ENCODE results near the gene ESPL1.
A peak's percentile ranks its signal among the peaks of the same experiment; 100 is the strongest.

Gene ESPL1

DNA sequence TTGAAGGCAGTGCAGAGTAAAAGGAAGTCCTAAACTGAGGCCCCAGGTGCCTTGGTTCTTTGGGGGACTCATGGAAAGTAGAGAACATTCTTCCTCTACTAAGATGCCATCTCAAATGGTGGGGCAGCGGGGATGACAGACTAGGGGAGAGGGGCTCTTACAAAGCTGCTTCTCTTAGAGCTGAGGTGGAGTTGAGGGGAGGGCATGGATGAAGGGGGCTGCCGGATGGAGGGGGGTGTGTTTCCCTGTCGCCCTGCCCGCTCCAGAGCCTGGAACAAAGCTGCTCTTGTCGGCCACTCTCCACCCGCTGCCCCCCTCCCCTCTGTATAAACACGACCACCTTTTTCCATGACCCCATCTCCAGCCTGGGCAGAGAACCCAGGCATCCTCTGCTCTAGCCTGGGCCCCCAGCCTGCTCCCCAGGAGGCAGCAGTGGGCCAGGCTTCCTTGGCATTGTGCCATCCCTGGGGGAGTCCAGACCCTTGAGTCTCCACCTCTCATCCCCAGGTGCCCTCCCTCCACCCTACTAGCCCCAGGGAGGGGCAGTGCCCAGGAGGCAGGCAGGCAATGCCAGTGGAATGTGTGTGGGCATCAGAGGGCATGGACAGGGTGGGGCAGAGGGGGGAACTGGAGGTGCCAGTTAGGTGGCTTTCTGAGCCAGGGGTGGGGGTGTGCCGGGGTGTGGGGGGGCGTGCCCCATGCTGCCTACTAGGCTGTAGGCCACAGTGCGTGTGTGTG lies 37.8 kb upstream of the ESPL1 start:
- peak overlapping the region; percentile 6; the same call in 1 of the 2 replicates for H3K4me3 ChIP-seq (ENCODE audit: low read depth, low read length)
- CTCF ChIA-PET, result interaction anchor here (0.7 to 1.5 kb wide), 5 partner anchors 10 to 70 kb away, joined by 3 to 7 read pairs (median 4); no protein-coding TSS in a partner anchor
- POLR2A ChIA-PET, result no interaction called here
- TF ChIP-seq, protein P1, sequence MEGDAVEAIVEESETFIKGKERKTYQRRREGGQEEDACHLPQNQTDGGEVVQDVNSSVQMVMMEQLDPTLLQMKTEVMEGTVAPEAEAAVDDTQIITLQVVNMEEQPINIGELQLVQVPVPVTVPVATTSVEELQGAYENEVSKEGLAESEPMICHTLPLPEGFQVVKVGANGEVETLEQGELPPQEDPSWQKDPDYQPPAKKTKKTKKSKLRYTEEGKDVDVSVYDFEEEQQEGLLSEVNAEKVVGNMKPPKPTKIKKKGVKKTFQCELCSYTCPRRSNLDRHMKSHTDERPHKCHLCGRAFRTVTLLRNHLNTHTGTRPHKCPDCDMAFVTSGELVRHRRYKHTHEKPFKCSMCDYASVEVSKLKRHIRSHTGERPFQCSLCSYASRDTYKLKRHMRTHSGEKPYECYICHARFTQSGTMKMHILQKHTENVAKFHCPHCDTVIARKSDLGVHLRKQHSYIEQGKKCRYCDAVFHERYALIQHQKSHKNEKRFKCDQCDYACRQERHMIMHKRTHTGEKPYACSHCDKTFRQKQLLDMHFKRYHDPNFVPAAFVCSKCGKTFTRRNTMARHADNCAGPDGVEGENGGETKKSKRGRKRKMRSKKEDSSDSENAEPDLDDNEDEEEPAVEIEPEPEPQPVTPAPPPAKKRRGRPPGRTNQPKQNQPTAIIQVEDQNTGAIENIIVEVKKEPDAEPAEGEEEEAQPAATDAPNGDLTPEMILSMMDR (IDR thresholded peaks at IDR 0.05; ENCODE audit: insufficient read depth, low read length, missing control alignments), result no peak
- DNase-seq (ENCODE audit: low read depth, low spot score), result no peak

DNA sequence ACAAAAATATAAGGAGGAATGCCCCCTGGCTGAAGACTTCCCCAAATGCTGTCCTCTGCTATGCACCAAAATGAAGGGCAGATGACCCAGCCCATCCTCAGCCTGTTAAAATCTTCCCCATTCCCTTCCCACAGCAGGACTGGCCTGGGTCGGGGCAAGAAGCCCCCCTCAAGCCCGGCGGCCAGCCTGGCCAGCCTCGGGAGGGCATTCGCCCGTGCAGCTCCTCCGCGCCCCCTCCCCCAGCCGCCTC lies 36.5 kb upstream of the ESPL1 start:
- peak overlapping the region; percentile 77 for H3K4me3 ChIP-seq (ENCODE audit: low read depth, low read length)
- ChIA-PET CTCF (interaction anchor here (1.1 to 1.5 kb wide), 3 partner anchors 11 to 72 kb away, joined by 3 to 5 read pairs (median 4); no protein-coding TSS in a partner anchor), POLR2A (no interaction called here)
- no peak for DNase-seq (ENCODE audit: low read depth, low spot score)
- TF ChIP-seq, protein P1 (IDR thresholded peaks at IDR 0.05; ENCODE audit: insufficient read depth, low read length, missing control alignments), result no peak

DNA sequence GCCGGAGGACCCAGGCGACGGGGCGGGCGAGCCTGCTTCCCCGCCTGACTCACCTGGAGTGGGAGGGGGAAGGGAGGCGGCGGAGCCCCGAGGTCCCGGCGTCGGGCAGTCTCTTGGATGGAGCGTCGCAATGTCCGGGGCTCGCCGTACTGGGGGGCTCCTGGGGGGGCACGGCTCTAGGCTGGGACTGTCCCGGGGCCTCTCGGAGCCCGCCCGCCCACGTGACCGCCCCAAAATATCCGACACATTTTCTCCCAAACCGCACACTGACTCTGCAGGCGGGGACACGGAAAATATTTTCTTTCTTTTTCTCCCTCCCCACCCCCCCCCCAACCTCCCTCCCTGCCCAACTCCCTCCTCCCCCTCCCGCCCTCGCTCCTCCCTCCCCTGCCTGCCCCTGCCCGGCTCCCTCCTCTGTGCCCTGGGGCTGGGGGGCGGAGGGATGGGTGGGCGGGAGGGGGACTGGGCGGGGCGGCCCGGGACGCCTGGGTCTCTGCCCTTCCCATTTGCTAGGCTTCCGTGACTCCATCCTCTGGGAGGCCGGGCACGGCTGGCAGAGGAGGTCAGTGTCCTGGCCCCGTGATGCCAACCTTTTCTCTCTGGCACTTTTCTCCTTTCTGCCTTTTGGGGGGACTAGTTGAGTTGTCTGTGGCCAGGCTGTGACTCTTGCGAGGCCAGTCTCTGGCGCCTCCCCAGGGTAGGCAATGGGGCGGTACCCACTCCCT lies 36.0 kb upstream of the ESPL1 start, which contains the start of gene RARG:
Gene RARG (minus strand): TSS at position 289 of the 725 bp plus-strand sequence. CDS start 4,664 bp downstream, outside the sequence.
- ChIA-PET POLR2A (no interaction called here), CTCF (interaction anchor here (1.2 to 1.5 kb wide), 2 partner anchors 12 to 21 kb away, joined by 4 to 5 read pairs; no protein-coding TSS in a partner anchor)
- DNase-seq (ENCODE audit: low read depth, low spot score), result no peak
- peak within 1 kb of the TSS; percentile 77 for H3K4me3 ChIP-seq (ENCODE audit: low read depth, low read length)
- TF ChIP-seq, protein P1 (IDR thresholded peaks at IDR 0.05; ENCODE audit: insufficient read depth, low read length, missing control alignments), result no peak

DNA sequence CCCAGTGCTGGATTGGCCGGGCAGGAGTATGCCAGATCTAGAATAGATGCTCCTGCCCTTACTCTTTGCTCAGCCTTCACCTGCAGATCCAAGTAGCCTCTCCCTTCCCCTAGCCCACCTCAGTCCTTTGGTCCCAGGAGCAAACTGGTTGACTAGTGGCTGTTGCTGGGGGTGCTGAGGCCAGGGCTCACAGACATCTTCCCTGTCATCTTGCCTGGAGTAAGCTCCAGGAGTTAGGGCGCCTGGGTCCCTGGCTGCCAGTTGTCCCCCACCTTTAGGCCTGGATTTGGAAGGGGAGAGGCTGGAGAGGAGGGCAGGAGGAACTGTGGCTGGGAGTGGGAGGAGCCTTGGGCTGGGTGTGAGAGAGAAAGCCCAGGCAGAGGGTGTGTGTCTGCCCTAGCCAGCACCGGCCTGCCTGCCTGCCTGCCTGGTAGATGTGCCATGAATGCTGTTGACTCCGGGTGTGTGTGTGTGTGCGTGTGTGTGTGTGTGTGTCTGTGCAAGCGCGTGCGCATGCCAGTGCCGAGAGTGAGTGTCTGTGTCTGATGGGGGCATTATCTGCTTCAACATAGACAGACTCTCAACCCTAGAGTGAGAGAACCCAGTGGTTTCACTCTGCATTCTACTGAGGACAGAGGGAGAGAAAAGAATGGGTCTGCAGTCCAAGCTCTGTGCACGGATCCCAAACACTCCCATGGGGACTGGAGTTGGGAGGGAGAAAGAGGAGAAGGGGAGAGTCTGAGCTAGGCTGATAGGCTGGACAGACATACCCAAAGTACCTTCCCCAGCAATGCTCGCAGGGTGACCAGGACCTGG lies 35.2 kb upstream of the ESPL1 start:
- no peak for DNase-seq (ENCODE audit: low read depth, low spot score)
- CTCF ChIA-PET, result interaction anchor here (1.0 to 5.4 kb wide), 4 partner anchors 9 to 92 kb away, joined by 3 to 26 read pairs (median 3); no protein-coding TSS in a partner anchor
- peak overlapping the region; percentile 77 for H3K4me3 ChIP-seq (ENCODE audit: low read depth, low read length)
- TF ChIP-seq, protein P1 (IDR thresholded peaks at IDR 0.05; ENCODE audit: insufficient read depth, low read length, missing control alignments), result no peak
- POLR2A ChIA-PET, result no interaction called here

DNA sequence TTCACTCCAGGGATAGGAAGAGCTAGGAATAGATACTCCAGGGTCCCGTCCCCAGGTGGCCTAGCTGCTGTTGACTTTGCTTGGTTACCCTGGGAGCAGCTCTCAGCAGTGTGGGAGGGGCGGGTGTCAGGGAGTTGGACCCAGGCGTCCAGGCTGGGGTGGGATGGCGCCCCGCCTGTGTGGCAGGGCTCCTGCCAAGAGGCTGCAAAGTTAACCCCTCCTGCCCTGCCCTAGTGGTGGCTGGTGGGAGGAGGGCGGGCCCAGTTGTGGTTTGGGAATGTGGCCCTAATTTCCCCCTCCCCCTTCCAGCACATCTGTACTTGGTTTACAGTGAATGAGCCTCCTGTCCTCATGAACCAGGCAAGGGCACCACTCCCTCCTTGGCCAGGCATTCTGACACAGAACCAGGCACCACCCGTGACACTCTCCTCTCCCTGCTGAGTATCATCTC lies 34.4 kb upstream of the ESPL1 start:
- no peak for DNase-seq (ENCODE audit: low read depth, low spot score)
- H3K4me3 ChIP-seq (ENCODE audit: low read depth, low read length), result no peak overlapping the region
- CTCF ChIA-PET, result interaction anchor here (1.0 to 5.4 kb wide), 5 partner anchors 10 to 91 kb away, joined by 3 to 26 read pairs (median 3); no protein-coding TSS in a partner anchor
- TF ChIP-seq, protein P1 (IDR thresholded peaks at IDR 0.05; ENCODE audit: insufficient read depth, low read length, missing control alignments), result no peak
- POLR2A ChIA-PET, result interaction anchor here (1.1 kb wide), 1 partner anchor 19 kb away, joined by 3 read pairs; no protein-coding TSS in a partner anchor
